Right atrium auricular region (tissue), 2 donors: Measurements from ENCODE around the gene GCNT1. TPM values are rescaled to one million over a fixed set of nuclear protein-coding genes. Genes with fewer than 3 reads are reported as not detected.
A peak's percentile ranks its signal among the peaks of the same experiment; 100 is the strongest.
"Not testable (repeated sequence)": the region's sequence is repeated elsewhere in the genome, so short reads cannot be mapped to it uniquely, and the experiment has no call there.

Source experiments
- DNase-seq: peaks from one replicate; pipeline ENCODE4 v3.0.0-alpha.2; 2019; ENCODE audit warnings: low spot score
- H3K27ac ChIP-seq, 2 donors: fragments of 200-600 bp; sonication (generic); 1 replicate in 1 of 2; 2 replicates in 1 of 2; pipeline ENCODE4 v1.5.1; 2016 to 2019
- H3K27me3 ChIP-seq, 2 donors: fragments of 200-600 bp; sonication (generic); one replicate each; pipeline versions ENCODE4 v1.5.1 to v1.6.0; 2017 to 2019
- H3K36me3 ChIP-seq: fragments of 200-600 bp; sonication (generic); one replicate; pipeline ENCODE4 v1.5.1; 2016
- H3K4me1 ChIP-seq, 2 donors: fragments of 200-600 bp; sonication (generic); one replicate each; pipeline versions ENCODE4 v1.5.1 to v1.6.0; 2017 to 2019
- H3K4me3 ChIP-seq, 2 donors: fragments of 200-600 bp; sonication (generic); 1 replicate in 1 of 2; 2 replicates in 1 of 2; pipeline ENCODE4 v1.5.1; 2017 to 2019; ENCODE audit warnings: mild to moderate bottlenecking in 1 of 2, moderate library complexity in 1 of 2
- H3K9me3 ChIP-seq, 2 donors: fragments of 200-600 bp; sonication (generic); one replicate each; pipeline ENCODE4 v1.5.1; 2019
- total RNA-seq, 2 donors: library from RNA; depleted of rRNA; stranded (reverse); fragments of >200 nt; gene quantifications; one replicate each; pipeline ENCODE4 v1.1.0, GENCODE V29; 2016
- TF ChIP-seq, protein P1 (sequence below), 2 donors: fragments of 200-600 bp; sonication (generic); IDR thresholded peaks; one replicate each; pipeline ENCODE4 v1.5.1; 2019; ENCODE audit warnings: antibody characterized with exemption in 2 of 2

Gene GCNT1
- total RNA-seq, 2 donors from 2014 or later = 1.3 to 6.4 TPM

- Histone ChIP-seq H3K27ac (peak overlapping the region; percentile 14 to 21), H3K4me3 (no peak overlapping the region), H3K9me3 (no peaks in the 10 kb centered on the region), H3K4me1 (no peaks in the 10 kb centered on the region), H3K36me3 (no peaks in the 10 kb centered on the region), H3K27me3 (no peaks in the 10 kb centered on the region)
- DNase-seq = no peak
- TF ChIP-seq, protein P1, sequence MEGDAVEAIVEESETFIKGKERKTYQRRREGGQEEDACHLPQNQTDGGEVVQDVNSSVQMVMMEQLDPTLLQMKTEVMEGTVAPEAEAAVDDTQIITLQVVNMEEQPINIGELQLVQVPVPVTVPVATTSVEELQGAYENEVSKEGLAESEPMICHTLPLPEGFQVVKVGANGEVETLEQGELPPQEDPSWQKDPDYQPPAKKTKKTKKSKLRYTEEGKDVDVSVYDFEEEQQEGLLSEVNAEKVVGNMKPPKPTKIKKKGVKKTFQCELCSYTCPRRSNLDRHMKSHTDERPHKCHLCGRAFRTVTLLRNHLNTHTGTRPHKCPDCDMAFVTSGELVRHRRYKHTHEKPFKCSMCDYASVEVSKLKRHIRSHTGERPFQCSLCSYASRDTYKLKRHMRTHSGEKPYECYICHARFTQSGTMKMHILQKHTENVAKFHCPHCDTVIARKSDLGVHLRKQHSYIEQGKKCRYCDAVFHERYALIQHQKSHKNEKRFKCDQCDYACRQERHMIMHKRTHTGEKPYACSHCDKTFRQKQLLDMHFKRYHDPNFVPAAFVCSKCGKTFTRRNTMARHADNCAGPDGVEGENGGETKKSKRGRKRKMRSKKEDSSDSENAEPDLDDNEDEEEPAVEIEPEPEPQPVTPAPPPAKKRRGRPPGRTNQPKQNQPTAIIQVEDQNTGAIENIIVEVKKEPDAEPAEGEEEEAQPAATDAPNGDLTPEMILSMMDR (IDR thresholded peaks at IDR 0.05) = no peak
Measured at GRCh38 chr9:76490249-76490990, 31.4 kb downstream of the GCNT1 start.

GRCh38 chr9:76491056-76491455, 32.1 kb downstream of the GCNT1 start:
- peak overlapping the region; percentile 14 to 21 for H3K27ac ChIP-seq
- H3K36me3 ChIP-seq, DNase-seq, H3K9me3 ChIP-seq, H3K4me1 ChIP-seq, H3K4me3 ChIP-seq, H3K27me3 ChIP-seq: not testable (repeated sequence)

DNA sequence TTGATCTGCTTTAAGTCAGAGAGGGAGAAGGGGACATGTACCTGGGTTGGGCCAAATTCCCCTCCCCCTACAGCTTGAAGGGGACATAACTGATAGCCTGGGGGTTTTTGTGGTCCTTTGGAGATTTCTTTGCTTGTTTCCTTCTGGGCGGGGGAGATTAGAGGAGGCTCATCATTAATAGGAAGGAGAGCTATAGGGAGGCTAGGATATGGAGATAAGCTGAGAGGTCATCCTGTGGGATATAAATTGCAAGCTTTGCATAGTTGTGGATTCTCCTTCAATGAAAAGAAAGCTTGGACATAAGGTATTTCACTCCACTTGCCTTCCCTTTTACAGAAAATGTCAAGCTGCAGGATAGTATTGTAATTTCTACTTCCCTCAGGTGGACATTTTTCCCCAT, 34.5 kb downstream of the GCNT1 start:
- not testable (repeated sequence) for H3K4me3 ChIP-seq, H3K4me1 ChIP-seq, H3K27ac ChIP-seq, H3K9me3 ChIP-seq, H3K27me3 ChIP-seq, H3K36me3 ChIP-seq, DNase-seq

- Histone ChIP-seq H3K27ac (no peak overlapping the region), H3K36me3 (no peaks in the 10 kb centered on the region), H3K4me1 (no peaks in the 10 kb centered on the region), H3K4me3 (no peak overlapping the region), H3K9me3 (no peaks in the 10 kb centered on the region), H3K27me3 (no peaks in the 10 kb centered on the region)
- TF ChIP-seq, protein P1 (IDR thresholded peaks at IDR 0.05) = no peak
- no peak for DNase-seq
Measured at GRCh38 chr9:76500061-76500460, 41.1 kb downstream of the GCNT1 start.

DNA sequence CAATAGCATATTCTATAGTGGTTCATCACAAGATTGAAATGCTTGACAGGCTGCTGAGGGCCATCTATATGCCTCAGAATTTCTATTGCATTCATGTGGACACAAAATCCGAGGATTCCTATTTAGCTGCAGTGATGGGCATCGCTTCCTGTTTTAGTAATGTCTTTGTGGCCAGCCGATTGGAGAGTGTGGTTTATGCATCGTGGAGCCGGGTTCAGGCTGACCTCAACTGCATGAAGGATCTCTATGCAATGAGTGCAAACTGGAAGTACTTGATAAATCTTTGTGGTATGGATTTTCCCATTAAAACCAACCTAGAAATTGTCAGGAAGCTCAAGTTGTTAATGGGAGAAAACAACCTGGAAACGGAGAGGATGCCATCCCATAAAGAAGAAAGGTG, 43.8 kb downstream of the GCNT1 start:
- no peak for DNase-seq
- Histone ChIP-seq H3K4me1 (no peaks in the 10 kb centered on the region), H3K9me3 (no peaks in the 10 kb centered on the region), H3K27me3 (no peaks in the 10 kb centered on the region), H3K36me3 (no peaks in the 10 kb centered on the region), H3K4me3 (no peak overlapping the region), H3K27ac (no peak overlapping the region)
- TF ChIP-seq, protein P1 (IDR thresholded peaks at IDR 0.05) = no peak

- no peak overlapping the region for H3K4me3 ChIP-seq
- H3K36me3 ChIP-seq = no peaks in the 10 kb centered on the region
- no peak overlapping the region for H3K27ac ChIP-seq
- H3K9me3 ChIP-seq = no peaks in the 10 kb centered on the region
- TF ChIP-seq, protein P1 (IDR thresholded peaks at IDR 0.05) = no peak
- no peaks in the 10 kb centered on the region for H3K27me3 ChIP-seq
- H3K4me1 ChIP-seq = no peaks in the 10 kb centered on the region
- DNase-seq = no peak
Measured at GRCh38 chr9:76510041-76510440, 51.1 kb downstream of the GCNT1 start.

- no peaks in the 10 kb centered on the region for H3K27me3 ChIP-seq
- H3K36me3 ChIP-seq = no peaks in the 10 kb centered on the region
- no peak overlapping the region for H3K4me3 ChIP-seq
- no peak for DNase-seq
- TF ChIP-seq, protein P1 (IDR thresholded peaks at IDR 0.05) = no peak
- no peaks in the 10 kb centered on the region for H3K4me1 ChIP-seq
- no peak overlapping the region for H3K27ac ChIP-seq
- H3K9me3 ChIP-seq = no peaks in the 10 kb centered on the region
Measured at GRCh38 chr9:76510446-76510845, 51.5 kb downstream of the GCNT1 start.
